Measurements from ENCODE around the gene PPIA.

The PPIA gene

DNA sequence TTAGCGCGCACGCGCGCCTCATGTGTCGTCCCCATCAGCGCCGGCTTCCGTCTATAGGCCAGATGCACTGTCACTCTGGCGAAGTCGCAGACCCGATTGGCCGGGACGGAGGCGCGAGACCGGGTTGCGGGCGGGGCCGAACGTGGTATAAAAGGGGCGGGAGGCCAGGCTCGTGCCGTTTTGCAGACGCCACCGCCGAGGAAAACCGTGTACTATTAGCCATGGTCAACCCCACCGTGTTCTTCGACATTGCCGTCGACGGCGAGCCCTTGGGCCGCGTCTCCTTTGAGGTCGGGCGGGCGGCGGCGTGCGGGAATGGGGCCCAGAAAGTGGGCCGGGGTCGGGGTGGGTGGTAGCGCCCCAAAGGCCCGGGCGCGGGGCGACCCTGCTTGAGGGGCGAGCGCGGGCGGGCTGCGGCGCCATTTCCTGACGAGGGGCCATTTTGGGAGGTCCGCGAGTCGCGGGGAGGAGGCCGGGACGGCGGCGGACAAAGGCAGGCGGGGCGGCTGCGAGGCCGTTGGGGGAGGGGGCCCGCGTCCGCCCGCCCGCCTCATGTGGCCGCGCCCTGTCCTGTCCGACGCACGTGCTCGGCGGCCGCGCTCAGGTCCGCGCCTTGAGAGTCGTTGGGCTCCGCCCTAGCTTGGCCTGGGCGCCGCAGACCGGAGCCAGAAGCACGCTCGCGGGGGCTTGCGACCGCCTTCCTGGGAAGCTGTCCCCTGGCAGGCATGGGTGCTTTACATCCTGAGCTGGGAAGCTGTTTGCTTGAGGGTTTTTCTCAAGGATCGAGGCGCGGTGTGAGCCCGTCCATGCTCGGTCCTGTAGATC is at the start of gene PPIA:
Gene PPIA, plus strand, starts transcription at position 178 of the 825 bp plus-strand sequence. Its CDS starts 44 bp downstream, at position 222.
- no peak for TF ChIP-seq GATA2 (IDR thresholded peaks at IDR 0.05; ENCODE audit: low read depth, low read length)
- TF ChIP-seq GATA3 (IDR thresholded peaks at IDR 0.05; ENCODE audit: low read depth, low read length): no peak

DNA sequence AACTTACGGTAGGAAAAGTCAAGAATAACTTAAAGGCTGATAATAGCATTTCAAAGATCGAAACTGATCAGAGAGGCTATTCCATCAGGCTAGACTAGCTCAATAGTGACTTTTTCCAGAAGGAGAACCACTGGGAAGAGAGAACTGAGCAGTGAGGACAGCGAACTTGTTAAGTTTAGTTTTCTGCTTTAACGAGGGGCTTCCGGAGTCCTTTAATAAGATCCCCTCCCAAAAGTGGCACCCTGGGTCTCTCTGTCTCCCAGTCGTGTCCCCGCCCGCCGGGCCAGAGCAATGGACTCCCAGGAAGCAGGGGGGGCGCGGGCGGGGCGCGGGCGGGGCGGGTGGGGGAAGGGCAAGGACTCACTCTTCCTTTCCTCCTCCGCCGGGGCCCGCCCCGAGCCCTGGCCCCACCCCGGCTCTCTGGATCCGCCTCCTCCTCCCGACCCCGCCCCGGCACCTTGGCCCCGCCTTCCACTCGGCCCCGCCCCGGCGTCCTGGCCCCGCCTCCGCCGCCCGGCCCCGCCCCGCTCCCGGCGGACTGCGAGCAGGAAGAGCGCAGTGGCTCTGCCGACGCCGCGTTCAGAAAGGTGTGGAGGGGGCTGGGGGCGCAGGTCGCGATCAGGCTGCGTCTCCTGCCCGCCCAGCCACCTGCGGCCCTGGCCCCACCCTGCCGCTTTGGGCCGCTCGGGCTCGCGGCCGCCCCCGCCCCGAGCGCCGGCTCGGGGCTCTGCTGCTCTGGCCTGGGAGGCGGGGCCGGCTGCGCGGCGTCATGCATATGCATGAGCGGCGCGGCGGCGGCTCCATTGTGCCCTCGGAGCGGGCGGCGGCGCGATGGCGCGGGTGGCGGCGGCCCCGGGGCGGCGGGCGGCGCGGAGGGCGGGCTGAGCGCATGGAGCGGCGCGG is 48.2 kb upstream of the PPIA start, which contains the start of gene ZMIZ2:
Gene ZMIZ2, plus strand, starts transcription at position 803 of the 903 bp plus-strand sequence. CDS start 7,403 bp downstream, outside the sequence.
- TF ChIP-seq GATA3 (IDR thresholded peaks at IDR 0.05; ENCODE audit: low read depth, low read length) (no peak), GATA2 (IDR thresholded peaks at IDR 0.05; ENCODE audit: low read depth, low read length) (no peak)

DNA sequence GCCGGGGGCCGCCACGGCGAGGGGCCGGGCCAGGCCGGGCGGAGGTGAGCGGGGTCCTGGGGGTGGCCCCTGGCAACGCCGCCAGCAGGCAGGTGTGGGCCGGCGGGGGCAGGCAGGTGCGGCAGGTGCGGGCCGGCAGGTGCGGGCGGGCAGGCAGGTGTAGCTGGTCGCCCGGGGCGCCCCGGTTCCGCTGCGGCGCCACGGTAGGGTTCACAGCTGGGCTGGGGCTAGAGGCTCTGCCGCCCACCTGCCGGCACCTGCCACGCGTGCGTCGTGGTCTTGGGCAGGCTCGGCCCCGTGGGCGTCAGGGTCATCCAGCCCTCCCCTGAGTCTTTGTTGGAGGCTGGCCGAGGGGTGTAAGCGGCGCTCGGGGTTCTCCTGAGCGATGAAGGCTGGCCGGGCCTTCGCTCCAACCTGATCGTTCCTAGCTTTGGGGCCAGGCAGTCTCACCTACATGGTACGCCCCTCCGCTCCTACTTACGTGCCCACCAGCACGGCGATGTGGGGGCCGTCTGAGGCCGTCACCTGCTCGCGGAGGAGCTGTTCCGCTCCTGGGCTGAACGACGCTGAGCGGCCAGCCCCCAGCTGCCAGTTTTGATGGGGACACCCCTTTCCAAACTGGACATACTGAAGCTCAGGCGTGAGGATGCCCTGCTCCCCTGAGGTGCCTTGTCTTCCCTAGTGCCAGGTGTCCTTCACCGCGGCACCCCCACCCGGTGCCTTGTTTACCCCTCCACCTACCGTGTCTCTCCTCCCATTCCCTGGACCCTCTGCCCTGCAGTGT is 47.3 kb upstream of the PPIA start:
- TF ChIP-seq GATA2 (IDR thresholded peaks at IDR 0.05; ENCODE audit: low read depth, low read length) (no peak), GATA3 (IDR thresholded peaks at IDR 0.05; ENCODE audit: low read depth, low read length) (no peak)

DNA sequence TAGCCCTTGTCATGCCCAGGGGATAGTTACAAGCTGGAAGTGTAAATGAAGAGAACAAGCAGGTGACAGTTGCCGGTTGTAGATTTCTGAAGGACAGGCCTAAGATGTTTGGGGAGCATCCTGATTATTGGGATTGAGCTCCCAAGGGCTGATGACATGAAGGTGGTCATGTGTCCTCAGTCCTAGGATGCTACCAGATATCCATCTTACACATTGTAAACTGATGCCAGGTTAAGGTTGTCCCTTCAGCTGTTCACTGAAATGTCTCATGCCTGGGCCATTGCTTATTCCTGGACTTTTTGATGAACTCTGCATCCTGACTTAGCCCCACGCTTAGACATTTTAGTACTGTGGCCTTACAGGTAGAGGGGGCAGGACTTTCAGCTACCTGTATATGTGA is 46.5 kb upstream of the PPIA start:
- no peak for TF ChIP-seq GATA2 (IDR thresholded peaks at IDR 0.05; ENCODE audit: low read depth, low read length)
- no peak for TF ChIP-seq GATA3 (IDR thresholded peaks at IDR 0.05; ENCODE audit: low read depth, low read length)

DNA sequence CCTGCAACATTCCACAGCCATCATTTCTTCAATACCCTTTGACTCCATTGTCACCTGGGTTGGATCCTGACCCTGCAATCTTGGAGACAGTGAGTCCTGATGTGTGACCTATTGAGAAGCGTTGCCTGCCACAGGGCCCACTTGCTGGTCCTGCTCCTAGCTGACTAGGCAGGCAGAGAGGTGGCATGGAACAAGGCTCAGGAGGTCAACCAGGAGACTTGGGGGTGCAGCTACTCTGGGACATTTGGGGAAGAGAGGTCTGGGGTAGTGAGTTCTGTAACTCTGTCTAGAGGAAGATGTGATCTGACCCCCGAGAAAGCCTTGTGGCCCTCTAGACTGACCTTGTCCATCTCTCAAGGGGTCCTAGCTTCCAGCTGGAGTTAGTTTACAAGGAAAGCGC is 46.1 kb upstream of the PPIA start:
- no peak for TF ChIP-seq GATA3 (IDR thresholded peaks at IDR 0.05; ENCODE audit: low read depth, low read length)
- no peak for TF ChIP-seq GATA2 (IDR thresholded peaks at IDR 0.05; ENCODE audit: low read depth, low read length)

DNA sequence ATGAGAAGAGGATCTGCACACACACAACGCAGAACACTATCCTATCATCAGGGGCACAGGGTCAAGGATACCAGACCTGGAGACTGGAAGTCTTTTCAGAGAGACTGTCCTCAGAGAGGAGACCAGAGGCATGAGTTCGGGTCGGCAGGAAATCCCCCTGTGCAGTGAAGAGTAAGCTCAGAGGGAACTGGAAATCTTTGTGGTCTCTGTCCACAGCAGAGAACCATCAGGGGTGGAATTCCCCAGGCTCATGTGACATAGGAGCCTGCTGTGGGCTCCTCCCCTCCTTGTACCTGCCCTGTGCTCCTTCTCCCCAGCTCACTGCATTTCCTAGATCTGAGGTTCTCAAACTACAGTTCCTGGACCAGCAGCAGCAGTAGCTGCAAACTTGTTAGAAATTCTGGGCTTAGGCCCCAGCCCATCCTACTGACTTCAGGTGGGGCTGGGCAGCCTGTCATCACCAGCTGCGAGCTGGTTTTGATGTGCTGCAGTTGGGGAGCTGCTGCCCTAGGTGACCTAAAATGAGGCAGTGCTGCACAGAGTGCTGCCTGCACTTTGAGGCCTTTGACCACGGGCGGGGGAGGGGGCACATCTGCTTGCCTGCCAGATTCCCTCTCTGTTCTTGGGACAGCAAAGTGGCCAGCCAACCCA is 45.4 kb upstream of the PPIA start:
- TF ChIP-seq GATA3 (IDR thresholded peaks at IDR 0.05; ENCODE audit: low read depth, low read length) (no peak), GATA2 (IDR thresholded peaks at IDR 0.05; ENCODE audit: low read depth, low read length) (no peak)

DNA sequence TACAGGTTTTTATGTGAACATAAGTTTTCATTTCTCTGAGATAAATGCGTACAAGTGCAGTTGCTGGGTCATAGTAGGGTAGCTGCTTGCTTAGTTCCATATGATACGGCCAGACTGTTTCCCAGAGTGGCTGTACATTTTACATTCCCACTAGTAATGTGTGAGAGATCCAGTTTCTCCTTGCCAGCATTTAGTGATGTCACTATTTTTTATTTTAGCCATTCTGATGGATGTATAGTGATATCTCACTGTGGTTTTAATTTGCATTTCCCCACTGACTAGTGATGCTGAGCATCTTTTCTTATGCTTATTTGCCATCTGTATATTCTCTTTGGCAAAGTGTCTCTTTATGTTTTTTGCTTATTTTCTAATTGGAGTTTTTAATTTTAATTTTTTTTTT is 43.7 kb upstream of the PPIA start:
- no peak for TF ChIP-seq GATA2 (IDR thresholded peaks at IDR 0.05; ENCODE audit: low read depth, low read length)
- TF ChIP-seq GATA3 (IDR thresholded peaks at IDR 0.05; ENCODE audit: low read depth, low read length): no peak

DNA sequence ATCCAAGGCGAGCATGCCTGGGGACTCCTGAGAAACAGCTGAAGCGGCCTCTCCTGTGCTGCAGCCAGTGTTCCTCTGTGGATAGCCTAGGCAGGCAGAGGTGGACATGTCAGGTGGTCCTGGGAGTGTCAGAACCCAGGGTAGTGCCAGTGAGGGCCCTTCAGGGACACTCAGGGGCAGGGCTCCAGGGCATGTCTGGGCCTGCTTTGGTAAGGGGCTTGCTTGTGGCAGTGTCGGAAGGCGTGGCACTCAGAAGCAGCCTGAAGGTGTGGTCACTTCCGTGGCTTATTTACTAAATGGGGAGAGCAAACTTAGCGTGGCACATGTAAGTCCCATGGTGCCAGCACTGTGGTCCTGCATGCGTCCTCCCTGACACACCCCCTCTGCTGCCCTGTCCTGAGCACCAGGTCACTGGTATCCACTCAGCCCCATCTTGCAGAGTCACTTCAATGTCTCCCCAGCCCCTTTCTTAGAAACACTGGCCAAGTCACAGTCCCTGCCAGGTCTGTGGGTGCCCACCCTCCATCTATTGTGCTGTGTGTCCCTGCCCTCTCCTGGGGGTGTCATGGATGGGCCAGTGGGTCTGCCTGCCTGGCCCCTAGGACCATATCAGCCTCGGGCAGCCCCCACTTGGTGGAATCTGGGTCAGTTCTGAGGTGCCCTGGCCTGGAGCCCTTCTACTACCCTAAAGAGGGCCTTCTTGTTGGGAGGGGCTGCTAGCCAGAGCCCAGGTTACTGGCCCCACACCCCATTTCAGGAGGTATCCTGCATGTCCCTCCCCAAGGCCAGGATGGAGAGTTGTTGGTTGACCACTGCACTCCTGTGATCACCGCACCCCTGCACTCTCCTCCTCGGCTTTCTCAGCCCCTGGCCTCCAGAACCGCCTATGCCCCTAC is 41.4 kb upstream of the PPIA start:
- TF ChIP-seq GATA3 (IDR thresholded peaks at IDR 0.05; ENCODE audit: low read depth, low read length) (no peak), GATA2 (IDR thresholded peaks at IDR 0.05; ENCODE audit: low read depth, low read length) (no peak)

DNA sequence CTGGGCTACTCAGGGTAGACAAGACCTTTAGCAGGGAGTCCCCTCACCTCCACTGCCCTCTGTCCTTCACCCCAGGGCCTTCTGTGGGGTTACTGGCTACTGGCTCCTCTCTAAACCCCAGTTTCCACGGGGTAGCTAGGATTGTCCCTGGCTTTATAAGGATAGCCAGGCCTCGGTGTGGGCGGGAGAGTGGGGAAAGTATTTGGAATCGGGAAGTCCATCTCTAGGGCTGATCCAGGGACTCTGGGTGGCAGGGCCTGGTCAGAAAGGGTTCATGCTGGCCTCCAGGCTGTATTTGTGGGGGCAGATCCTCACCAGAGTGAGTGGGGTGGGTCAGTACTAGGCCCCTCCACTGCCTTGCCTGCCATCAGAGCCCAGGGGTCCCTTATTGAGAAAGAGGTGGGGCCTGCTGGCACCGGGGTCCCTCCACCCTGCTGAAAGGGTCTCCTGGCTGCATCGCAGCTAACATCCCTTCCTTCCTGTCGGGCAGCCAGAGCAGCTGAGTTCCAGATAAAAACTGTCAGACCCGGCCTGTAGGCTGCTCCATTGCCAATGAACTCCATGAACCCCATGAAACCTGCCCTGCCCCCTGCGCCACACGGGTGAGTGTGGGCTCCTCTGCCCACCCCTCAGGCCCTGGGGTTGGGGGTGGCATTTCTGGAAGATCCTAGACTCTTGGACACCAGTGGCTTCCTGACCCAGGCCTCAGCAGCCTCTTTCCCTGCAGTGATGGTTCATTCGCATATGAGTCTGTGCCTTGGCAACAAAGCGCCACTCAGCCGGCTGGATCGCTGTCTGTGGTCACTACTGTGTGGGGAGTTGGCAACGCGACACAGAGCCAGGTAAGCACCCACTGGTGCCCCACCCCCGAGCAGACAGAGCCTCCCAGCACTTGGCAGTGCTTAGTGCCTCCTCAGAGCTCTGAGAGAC is 40.5 kb upstream of the PPIA start:
- no peak for TF ChIP-seq GATA3 (IDR thresholded peaks at IDR 0.05; ENCODE audit: low read depth, low read length)
- TF ChIP-seq GATA2 (IDR thresholded peaks at IDR 0.05; ENCODE audit: low read depth, low read length): no peak

DNA sequence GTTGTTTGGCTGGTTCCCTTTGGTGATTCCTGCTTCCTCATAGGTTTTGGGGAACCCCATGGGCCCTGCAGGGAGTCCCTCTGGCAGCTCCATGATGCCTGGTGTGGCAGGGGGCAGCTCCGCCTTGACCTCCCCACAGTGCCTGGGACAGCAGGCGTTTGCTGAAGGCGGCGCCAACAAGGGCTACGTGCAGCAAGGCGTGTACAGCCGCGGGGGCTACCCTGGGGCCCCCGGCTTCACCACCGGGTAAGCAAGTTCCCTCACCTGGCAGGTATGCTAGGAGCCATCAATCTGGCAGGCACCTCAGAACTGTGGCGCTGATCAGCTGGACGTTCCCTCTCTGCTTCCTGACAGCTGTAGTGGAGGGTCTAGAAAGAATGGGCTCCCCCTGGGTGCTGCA is 39.6 kb upstream of the PPIA start:
- TF ChIP-seq GATA2 (IDR thresholded peaks at IDR 0.05; ENCODE audit: low read depth, low read length) (no peak), GATA3 (IDR thresholded peaks at IDR 0.05; ENCODE audit: low read depth, low read length) (no peak)

DNA sequence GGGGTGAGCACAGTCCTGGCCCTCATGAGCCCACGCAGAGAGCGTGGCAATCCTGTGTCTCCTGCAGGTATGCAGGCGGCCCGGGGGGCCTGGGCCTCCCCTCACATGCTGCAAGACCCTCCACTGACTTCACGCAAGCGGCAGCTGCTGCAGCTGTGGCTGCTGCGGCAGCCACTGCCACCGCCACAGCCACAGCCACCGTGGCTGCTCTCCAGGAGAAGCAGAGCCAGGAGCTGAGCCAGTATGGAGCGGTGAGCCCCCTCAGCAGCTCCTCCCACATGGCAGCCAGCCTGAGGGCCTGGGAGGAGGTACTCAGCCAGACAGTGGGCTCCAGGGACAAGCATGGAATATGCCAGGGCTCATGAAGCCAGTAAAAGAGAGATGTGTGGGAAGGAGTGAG is 39.2 kb upstream of the PPIA start:
- TF ChIP-seq GATA3 (IDR thresholded peaks at IDR 0.05; ENCODE audit: low read depth, low read length) (no peak), GATA2 (IDR thresholded peaks at IDR 0.05; ENCODE audit: low read depth, low read length) (no peak)
